HepG2 (cell line): ENCODE data around the gene ZNRF4. TPM values are rescaled to one million over a fixed set of nuclear protein-coding genes. Genes with fewer than 3 reads are reported as not detected.

Source experiments
- ATAC-seq: fragments of 200-7000 bp; cut with Tn5 transposase; 3 replicates; pipeline ENCODE4 v1.9.1; 2020; ENCODE audit warnings: mild to moderate bottlenecking, moderate library complexity
- BruUV-seq: library from RNA; stranded (reverse); fragments of 400-500 nt; replicated peaks from 2 replicates; lab custom pipeline; 2021; lab: Mats Ljungman, UMichigan
- CTCF ChIA-PET: fragments of 300-600 bp; formaldehyde crosslinking; extraction: SDS; loops from one replicate; lab custom pipeline; 2021; ENCODE audit warnings: low total read pairs, inconsistent platforms, low intra/inter-chr PET ratio; lab: Yijun Ruan, JAX
- POLR2A ChIA-PET: fragments of 350-600 bp; sonication (Branson Sonifier 250); formaldehyde crosslinking; loops from one replicate; lab custom pipeline; 2020; ENCODE audit warnings: antibody characterized with exemption, inconsistent platforms; lab: Yijun Ruan, JAX
- DNase-seq: peaks from one replicate; pipeline ENCODE4 v3.0.0-alpha.2; 2015; ENCODE audit warnings: low spot score
- FAIRE-seq: peaks from 3 replicates; lab custom pipeline; 2011; peaks lifted over from hg19 to GRCh38; lab: Jason Lieb, UNC
- H2AFZ ChIP-seq: one replicate; pipeline ENCODE4 v1.6.1; 2011; ENCODE audit warnings: low read length, inconsistent platforms
- H3K27ac ChIP-seq: fragments of 300-600 bp; 3 replicates; pipeline ENCODE4 v1.8.0; 2011; ENCODE audit warnings: mixed run types, mild to moderate bottlenecking, mixed read lengths, low read length, inconsistent platforms; ENCODE audit not compliant: insufficient read depth; ENCODE audit errors: extremely low read length
- H3K27me3 ChIP-seq, 2 experiments: fragments of 200-600 bp in 1 of 2; 2 replicates in 1 of 2; 3 replicates in 1 of 2; pipeline versions ENCODE4 v1.6.0 to v1.8.0; 2011; ENCODE audit warnings: low read length in 2 of 2, mild to moderate bottlenecking in 2 of 2, moderate library complexity in 2 of 2, inconsistent platforms in 1 of 2; ENCODE audit not compliant: insufficient read depth in 2 of 2, control insufficient read depth in 1 of 2
- H3K36me3 ChIP-seq, 2 experiments: fragments of 200-600 bp in 1 of 2; replicated peaks in 1 of 2; 2 replicates in 1 of 2; 3 replicates in 1 of 2; pipeline versions ENCODE4 v1.5.1 to v1.8.0; 2011; ENCODE audit warnings: low read length in 2 of 2, inconsistent platforms in 1 of 2; ENCODE audit not compliant: insufficient read depth in 2 of 2, control insufficient read depth in 1 of 2
- H3K4me1 ChIP-seq: 2 replicates; pipeline ENCODE4 v1.5.1; 2012; ENCODE audit warnings: low read length, inconsistent platforms; ENCODE audit not compliant: insufficient read depth
- H3K4me2 ChIP-seq: 2 replicates; pipeline ENCODE4 v1.6.0; 2011; ENCODE audit warnings: low read depth, low read length, inconsistent platforms
- H3K4me3 ChIP-seq, 3 experiments: fragments of 200-600 bp in 1 of 3; sonication (generic), shearing (Covaris generic) in 1 of 3; replicated peaks in 1 of 3; 2 replicates each; pipeline ENCODE4 v1.5.1; 2011 to 2016; ENCODE audit warnings: low read length in 3 of 3, inconsistent platforms in 2 of 3, low read depth in 2 of 3, mild to moderate bottlenecking in 2 of 3, control low read depth in 1 of 3, mixed read lengths in 1 of 3; ENCODE audit not compliant: insufficient read depth in 1 of 3
- H3K79me2 ChIP-seq: one replicate; pipeline ENCODE4 v1.6.1; 2011; ENCODE audit warnings: low read length, inconsistent platforms; ENCODE audit not compliant: insufficient read depth
- H3K9ac ChIP-seq: 2 replicates; pipeline ENCODE4 v1.6.0; 2011; ENCODE audit warnings: mild to moderate bottlenecking, low read depth, low read length, inconsistent platforms; ENCODE audit not compliant: insufficient read depth
- H3K9me3 ChIP-seq: 2 replicates; pipeline ENCODE4 v1.5.1; 2012; ENCODE audit warnings: mild to moderate bottlenecking, low read length
- H4K20me1 ChIP-seq: 2 replicates; pipeline ENCODE4 v1.6.0; 2011; ENCODE audit warnings: inconsistent platforms, mild to moderate bottlenecking, low read length, moderate library complexity; ENCODE audit not compliant: insufficient read depth
- AHR ChIP-seq: IDR thresholded peaks from 2 replicates; pipeline ENCODE4 v1.6.1; 2018; ENCODE audit warnings: missing genetic modification reagents, missing compliant biosample characterization
- DBP ChIP-seq: sonication (generic); formaldehyde crosslinking; IDR thresholded peaks from 2 replicates; pipeline ENCODE4 v1.4.0; 2020; ENCODE audit warnings: missing genetic modification reagents; ENCODE audit errors: not compliant biosample characterization
- EP300 ChIP-seq, 3 experiments: sonication (generic) in 1 of 3; formaldehyde crosslinking in 1 of 3; IDR thresholded peaks; 2 replicates each; pipeline versions ENCODE4 v1.5.1 to v1.6.1; 2011 to 2020; ENCODE audit warnings: low read depth in 2 of 3, low read length in 2 of 3, borderline replicate concordance in 1 of 3, improper control_type of control experiment in 1 of 3, mild to moderate bottlenecking in 1 of 3, missing genetic modification reagents in 1 of 3, moderate library complexity in 1 of 3
- FOXA1 ChIP-seq, 2 experiments: fragments of 450-650 bp in 1 of 2; sonication (generic) in 1 of 2; formaldehyde crosslinking in 1 of 2; IDR thresholded peaks; 2 replicates each; pipeline versions ENCODE4 v1.4.0 to v1.6.1; 2016 to 2020; ENCODE audit warnings: missing genetic modification reagents in 1 of 2
- HCFC1 ChIP-seq: fragments of 150-350 bp; IDR thresholded peaks from 2 replicates; pipeline ENCODE4 v1.6.1; 2014; ENCODE audit warnings: low read depth, low read length
- HOXA5 ChIP-seq: sonication (generic); formaldehyde crosslinking; IDR thresholded peaks from 2 replicates; pipeline ENCODE4 v1.4.0; 2020; ENCODE audit warnings: missing genetic modification reagents
- KDM1A ChIP-seq: IDR thresholded peaks from 2 replicates; pipeline ENCODE4 v1.6.1; 2016; ENCODE audit warnings: missing compliant biosample characterization
- NRL ChIP-seq: sonication (generic); formaldehyde crosslinking; IDR thresholded peaks from 2 replicates; pipeline ENCODE4 v1.5.0; 2020; ENCODE audit warnings: missing genetic modification reagents, mild to moderate bottlenecking, moderate library complexity, borderline replicate concordance
- RARG ChIP-seq: sonication (generic); formaldehyde crosslinking; IDR thresholded peaks from 2 replicates; pipeline ENCODE4 v1.4.0; 2020; ENCODE audit warnings: low read depth, mild to moderate bottlenecking, missing genetic modification reagents
- RELA ChIP-seq: sonication (generic); formaldehyde crosslinking; IDR thresholded peaks from 2 replicates; pipeline ENCODE4 v1.4.0; 2020; ENCODE audit warnings: missing genetic modification reagents
- SOX6 ChIP-seq, 2 experiments: fragments of 450-650 bp in 1 of 2; sonication (generic) in 1 of 2; formaldehyde crosslinking in 1 of 2; IDR thresholded peaks; 2 replicates each; pipeline versions ENCODE4 v1.4.0 to v1.6.1; 2017 to 2020; ENCODE audit warnings: antibody characterized with exemption in 1 of 2, mild to moderate bottlenecking in 1 of 2, missing genetic modification reagents in 1 of 2
- SSRP1 ChIP-seq: IDR thresholded peaks from 2 replicates; pipeline ENCODE4 v1.6.1; 2016; ENCODE audit warnings: control low read depth
- TP53 ChIP-seq: sonication (generic); formaldehyde crosslinking; conservative IDR thresholded peaks from 2 replicates; pipeline ENCODE4 v1.4.0; 2020; ENCODE audit warnings: missing genetic modification reagents
- ZNF101 ChIP-seq: sonication (generic); formaldehyde crosslinking; IDR thresholded peaks from 2 replicates; pipeline ENCODE4 v1.4.0; 2020; ENCODE audit warnings: mild to moderate bottlenecking, low read depth, missing genetic modification reagents, borderline replicate concordance
- ZNF282 ChIP-seq: fragments of 450-650 bp; IDR thresholded peaks from 2 replicates; pipeline ENCODE4 v1.6.1; 2018; ENCODE audit not compliant: partially characterized antibody
- ZNF530 ChIP-seq: sonication (generic); formaldehyde crosslinking; IDR thresholded peaks from 2 replicates; pipeline ENCODE4 v1.5.0; 2020; ENCODE audit warnings: low read depth, mild to moderate bottlenecking, missing genetic modification reagents
- ZNF552 ChIP-seq: sonication (generic); formaldehyde crosslinking; IDR thresholded peaks from 2 replicates; pipeline ENCODE4 v1.9.0; 2022; ENCODE audit warnings: missing genetic modification reagents, mild to moderate bottlenecking, borderline replicate concordance
- ZNF572 ChIP-seq: sonication (generic); formaldehyde crosslinking; IDR thresholded peaks from 2 replicates; pipeline ENCODE4 v1.5.1; 2020; ENCODE audit warnings: mild to moderate bottlenecking, missing genetic modification reagents
- ZNF7 ChIP-seq: IDR thresholded peaks from 2 replicates; pipeline ENCODE4 v1.6.1; 2016; ENCODE audit warnings: missing biosample characterization, missing genetic modification reagents
- ZNF703 ChIP-seq: sonication (generic); formaldehyde crosslinking; IDR thresholded peaks from 2 replicates; pipeline ENCODE4 v1.5.1; 2020; ENCODE audit warnings: missing genetic modification reagents, mild to moderate bottlenecking, moderate library complexity, borderline replicate concordance
- ZNF768 ChIP-seq: sonication (generic); formaldehyde crosslinking; IDR thresholded peaks from 2 replicates; pipeline ENCODE4 v1.4.0; 2020; ENCODE audit warnings: missing genetic modification reagents
- ZNF773 ChIP-seq: sonication (generic); formaldehyde crosslinking; IDR thresholded peaks from 2 replicates; pipeline ENCODE4 v1.4.0; 2020; ENCODE audit warnings: missing genetic modification reagents, borderline replicate concordance
- ZNF891 ChIP-seq: sonication (generic); formaldehyde crosslinking; IDR thresholded peaks from 2 replicates; pipeline ENCODE4 v1.5.0; 2020; ENCODE audit warnings: mild to moderate bottlenecking, missing genetic modification reagents
- WGBS: methylation state at CpG from one replicate; pipeline ENCODE4 v1.1.6; 2017; ENCODE audit warnings: low lambda C conversion rate; 5-methylcytosine and 5-hydroxymethylcytosine counted together
- in situ Hi-C: cut with HindIII; loops from 2 replicates; pipeline ENCODE4 v1.10.0; 2017; ENCODE audit warnings: low pct_unique_long_range_greater_than_20kb; ENCODE audit not compliant: extremely low pct_ligation_motif_present
- intact Hi-C: fragments of 100-400 bp; cut with micrococcal nuclease; formaldehyde crosslinking; loops from one replicate; pipeline ENCODE4 v1.10.0; 2022; ENCODE audit not compliant: unreplicated experiment
- polyA plus RNA-seq, 8 experiments: library from polyadenylated mRNA; depleted of rRNA in 3 of 8; stranded (reverse) in 7 of 8; unstranded in 1 of 8; fragments of >200 nt; fragmentation: Illumina TruSeq in 4 of 8; extraction: Trizol in 4 of 8; gene quantifications; 2 replicates each; pipeline versions ENCODE4 v1.2.1 to v1.2.3, GENCODE V29; 2011 to 2016; ENCODE audit warnings: low read depth in 4 of 8, missing spikeins in 1 of 8, mixed read lengths in 1 of 8; ENCODE audit not compliant: insufficient read depth in 1 of 8
- total RNA-seq, 5 experiments: library from RNA; depleted of rRNA; stranded (reverse); fragments of >200 nt; fragmentation: Illumina TruSeq; extraction: Trizol; gene quantifications; 2 replicates each; pipeline ENCODE4 v1.2.3, GENCODE V29; 2016; ENCODE audit warnings: low read depth in 1 of 5
- TF ChIP-seq, protein P1 (sequence below): sonication (generic); formaldehyde crosslinking; IDR thresholded peaks from 2 replicates; pipeline ENCODE4 v1.4.0; 2020; ENCODE audit warnings: missing genetic modification reagents, borderline replicate concordance

The ZNRF4 gene
- total and polyA plus RNA-seq, 2 of the 13 experiments (the other 11 are each of a cell fraction or from before 2014, with no cell fraction given), result not detected

- no peak for TF ChIP-seq HCFC1
- no peak for TF ChIP-seq NRL (CRISPR knock-in tag)
- no peak for TF ChIP-seq ZNF552 (CRISPR knock-in tag)
- no peak for TF ChIP-seq SOX6 (IDR thresholded peaks at IDR 0.05)
- TF ChIP-seq SOX6 (CRISPR knock-in tag; IDR thresholded peaks at IDR 0.05), result no peak
- no peak for TF ChIP-seq ZNF891 (CRISPR knock-in tag)
- TF ChIP-seq, protein P1, sequence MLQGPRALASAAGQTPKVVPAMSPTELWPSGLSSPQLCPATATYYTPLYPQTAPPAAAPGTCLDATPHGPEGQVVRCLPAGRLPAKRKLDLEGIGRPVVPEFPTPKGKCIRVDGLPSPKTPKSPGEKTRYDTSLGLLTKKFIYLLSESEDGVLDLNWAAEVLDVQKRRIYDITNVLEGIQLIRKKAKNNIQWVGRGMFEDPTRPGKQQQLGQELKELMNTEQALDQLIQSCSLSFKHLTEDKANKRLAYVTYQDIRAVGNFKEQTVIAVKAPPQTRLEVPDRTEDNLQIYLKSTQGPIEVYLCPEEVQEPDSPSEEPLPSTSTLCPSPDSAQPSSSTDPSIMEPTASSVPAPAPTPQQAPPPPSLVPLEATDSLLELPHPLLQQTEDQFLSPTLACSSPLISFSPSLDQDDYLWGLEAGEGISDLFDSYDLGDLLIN (CRISPR knock-in tag), result no peak
- no peak for TF ChIP-seq ZNF572 (CRISPR knock-in tag)
- TF ChIP-seq ZNF101 (CRISPR knock-in tag), result no peak
- TF ChIP-seq ZNF773, result no peak
- no peak for TF ChIP-seq ZNF282
- no peak for TF ChIP-seq RELA
Observed at GRCh38 chr19:5456130-5456840, 1.1 kb downstream of the ZNRF4 start (continued).

GRCh38 chr19:5456841-5457200 is 1.6 kb downstream of the ZNRF4 start:
- no peak for FAIRE-seq
- H2AFZ ChIP-seq, result no peak overlapping the region
- H3K9ac ChIP-seq, result no peak overlapping the region
- ATAC-seq, result no peak
- 68% methylated on average over 15 of the region's 16 CpGs for WGBS
- no peaks in the 10 kb centered on the region for H4K20me1 ChIP-seq
- BruUV-seq, result no TSS peak
- H3K4me3 ChIP-seq, result no peak overlapping the region
- H3K36me3 ChIP-seq, result no peaks in the 10 kb centered on the region
- H3K4me2 ChIP-seq, result no peak overlapping the region
- POLR2A ChIA-PET, result no interaction called here
- H3K27ac ChIP-seq, result no peak overlapping the region
- no peaks in the 10 kb centered on the region for H3K79me2 ChIP-seq
- in situ Hi-C loops (no loop called here), intact Hi-C loops (no loop called here)
- H3K9me3 ChIP-seq, result no peaks in the 10 kb centered on the region
- no peaks in the 10 kb centered on the region for H3K4me1 ChIP-seq
- DNase-seq, result no peak
- CTCF ChIA-PET, result no interaction called here
- H3K27me3 ChIP-seq, result no peaks in the 10 kb centered on the region
- TF ChIP-seq HOXA5 (CRISPR knock-in tag) (no peak), SSRP1 (CRISPR knock-in tag) (no peak), RARG (CRISPR knock-in tag) (no peak), DBP (no peak), FOXA1 (IDR thresholded peaks at IDR 0.05) (no peak), FOXA1 (CRISPR knock-in tag; IDR thresholded peaks at IDR 0.05) (no peak), ZNF703 (CRISPR knock-in tag) (no peak), KDM1A (CRISPR knock-in tag) (no peak), TP53 (CRISPR knock-in tag) (no peak), ZNF530 (CRISPR knock-in tag) (no peak), EP300 (IDR thresholded peaks at IDR 0.05; ENCODE audit: low read depth in 2 of 2, low read length in 2 of 2) (no peak), EP300 (CRISPR knock-in tag; IDR thresholded peaks at IDR 0.05; ENCODE audit: borderline replicate concordance) (no peak), ZNF7 (no peak), ZNF768 (CRISPR knock-in tag) (no peak), AHR (no peak)
